Tibial artery (tissue), 4 donors: ENCODE measurements around the gene NPTXR.

Experiments
- DNase-seq, 2 donors: peaks; one replicate each; pipeline ENCODE4 v3.0.0-alpha.2; 2019
- H3K27ac ChIP-seq, 2 donors: fragments of 200-600 bp; sonication (generic) in 1 of 2; 1 replicate in 1 of 2; 2 replicates in 1 of 2; pipeline ENCODE4 v1.5.1; 2018 to 2019; ENCODE audit warnings: mild to moderate bottlenecking in 1 of 2
- H3K27me3 ChIP-seq, 2 donors: fragments of 200-600 bp; sonication (generic) in 1 of 2; one replicate each; pipeline versions ENCODE4 v1.5.1 to v1.6.0; 2016 to 2019
- H3K36me3 ChIP-seq, 3 donors: fragments of 200-600 bp; sonication (generic) in 2 of 3; one replicate each; pipeline ENCODE4 v1.5.1; 2016 to 2019; ENCODE audit warnings: mild to moderate bottlenecking in 2 of 3
- H3K4me1 ChIP-seq, 4 donors: fragments of 200-600 bp; sonication (generic) in 2 of 4; 1 replicate in 3 of 4; 2 replicates in 1 of 4; pipeline ENCODE4 v1.5.1; 2016 to 2019
- H3K4me3 ChIP-seq, 2 donors: fragments of 200-600 bp; sonication (generic) in 1 of 2; 1 replicate in 1 of 2; 2 replicates in 1 of 2; pipeline ENCODE4 v1.5.1; 2018 to 2019; ENCODE audit warnings: mild to moderate bottlenecking in 2 of 2
- H3K9me3 ChIP-seq, 3 donors: fragments of 200-600 bp; sonication (generic) in 1 of 3; one replicate each; pipeline ENCODE4 v1.5.1; 2016 to 2019
- intact Hi-C: fragments of 100-400 bp; cut with DNase I; formaldehyde crosslinking; loops from one replicate; pipeline ENCODE4 v1.15.0; 2023; ENCODE audit warnings: low total_unique reads
- TF ChIP-seq, protein P1 (sequence below), 2 experiments: fragments of 200-600 bp in 1 of 2; fragments of 450-650 bp in 1 of 2; IDR thresholded peaks; one replicate each; pipeline ENCODE4 v1.5.1; 2017 to 2019; ENCODE audit warnings: antibody characterized with exemption in 2 of 2, mild to moderate bottlenecking in 1 of 2, moderate library complexity in 1 of 2

The NPTXR gene

DNA sequence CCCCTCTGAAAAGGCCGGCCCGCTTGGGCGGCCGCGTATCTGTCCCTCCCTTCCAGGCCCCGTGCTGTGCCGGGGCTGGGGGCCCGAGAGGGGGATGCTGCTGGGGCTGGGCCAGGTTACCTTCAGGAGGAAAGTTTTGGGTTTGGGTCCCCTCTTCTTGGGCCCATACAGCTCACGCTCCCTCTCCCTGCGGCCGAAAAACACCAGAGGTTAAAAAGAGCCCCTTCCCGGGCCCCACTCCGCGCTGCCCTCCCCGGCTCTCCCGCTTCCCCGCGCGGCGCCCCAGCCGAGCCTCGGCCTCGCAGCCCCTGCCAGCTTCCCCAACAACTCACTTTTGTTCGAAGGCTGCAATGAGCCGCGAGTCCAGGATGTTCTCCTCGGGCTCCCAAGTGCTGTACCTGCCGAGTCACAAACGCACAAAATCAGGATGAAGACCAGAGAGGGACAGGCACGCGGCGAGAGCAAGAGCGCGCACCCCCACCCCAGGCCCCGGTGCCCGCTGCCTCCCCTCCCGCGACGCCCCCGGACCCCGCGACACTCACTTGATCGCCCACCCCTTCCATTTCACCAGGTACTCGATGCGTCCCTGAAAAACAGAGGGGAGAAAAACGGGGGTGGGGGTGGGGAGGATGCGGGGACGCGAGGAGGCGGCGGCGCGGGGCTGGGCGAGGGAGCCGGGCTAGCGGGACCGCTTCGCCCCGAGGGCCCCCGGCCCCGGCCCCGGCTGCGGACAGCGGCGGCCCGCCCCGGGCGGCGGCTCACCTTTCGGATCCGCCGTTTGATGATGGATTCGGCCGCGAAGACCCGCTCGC lies 27.7 kb upstream of the NPTXR start:
- Histone ChIP-seq H3K36me3 (peaks cover 22 to 31% (median 27%) of the 10 kb centered on the region in 3 donors), H3K4me3 (peak overlapping the region; percentile 70 to 93), H3K27ac (peak overlapping the region; percentile 95 to 98), H3K9me3 (no peaks in the 10 kb centered on the region), H3K27me3 (no peaks in the 10 kb centered on the region), H3K4me1 (peaks cover 10 to 53% (median 39%) of the 10 kb centered on the region in 4 donors)
- TF ChIP-seq, protein P1, sequence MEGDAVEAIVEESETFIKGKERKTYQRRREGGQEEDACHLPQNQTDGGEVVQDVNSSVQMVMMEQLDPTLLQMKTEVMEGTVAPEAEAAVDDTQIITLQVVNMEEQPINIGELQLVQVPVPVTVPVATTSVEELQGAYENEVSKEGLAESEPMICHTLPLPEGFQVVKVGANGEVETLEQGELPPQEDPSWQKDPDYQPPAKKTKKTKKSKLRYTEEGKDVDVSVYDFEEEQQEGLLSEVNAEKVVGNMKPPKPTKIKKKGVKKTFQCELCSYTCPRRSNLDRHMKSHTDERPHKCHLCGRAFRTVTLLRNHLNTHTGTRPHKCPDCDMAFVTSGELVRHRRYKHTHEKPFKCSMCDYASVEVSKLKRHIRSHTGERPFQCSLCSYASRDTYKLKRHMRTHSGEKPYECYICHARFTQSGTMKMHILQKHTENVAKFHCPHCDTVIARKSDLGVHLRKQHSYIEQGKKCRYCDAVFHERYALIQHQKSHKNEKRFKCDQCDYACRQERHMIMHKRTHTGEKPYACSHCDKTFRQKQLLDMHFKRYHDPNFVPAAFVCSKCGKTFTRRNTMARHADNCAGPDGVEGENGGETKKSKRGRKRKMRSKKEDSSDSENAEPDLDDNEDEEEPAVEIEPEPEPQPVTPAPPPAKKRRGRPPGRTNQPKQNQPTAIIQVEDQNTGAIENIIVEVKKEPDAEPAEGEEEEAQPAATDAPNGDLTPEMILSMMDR (IDR thresholded peaks at IDR 0.05) = no peak
- DNase-seq = peak in 1 of 2 donors; percentile 68
- intact Hi-C loops = loop anchor here (5.0 kb wide), 2 partner anchors 56 to 111 kb away; partner anchors contain the start of gene APOBEC3B

- Histone ChIP-seq H3K4me1 (peaks cover 10 to 60% (median 44%) of the 10 kb centered on the region in 4 donors), H3K27me3 (no peaks in the 10 kb centered on the region), H3K27ac (peak overlapping the region; percentile 95 to 98), H3K4me3 (peak overlapping the region; percentile 70 to 93), H3K9me3 (no peaks in the 10 kb centered on the region), H3K36me3 (peaks cover 28 to 38% (median 34%) of the 10 kb centered on the region in 3 donors)
- intact Hi-C loops = loop anchor here (5.0 kb wide), 2 partner anchors 56 to 111 kb away; partner anchors contain the start of gene APOBEC3B
- TF ChIP-seq, protein P1 (IDR thresholded peaks at IDR 0.05) = no peak
- peak in 1 of 2 donors; percentile 62 for DNase-seq
These were observed 27.0 kb upstream of the NPTXR start for GRCh38 chr22:38870791-38871359.

DNA sequence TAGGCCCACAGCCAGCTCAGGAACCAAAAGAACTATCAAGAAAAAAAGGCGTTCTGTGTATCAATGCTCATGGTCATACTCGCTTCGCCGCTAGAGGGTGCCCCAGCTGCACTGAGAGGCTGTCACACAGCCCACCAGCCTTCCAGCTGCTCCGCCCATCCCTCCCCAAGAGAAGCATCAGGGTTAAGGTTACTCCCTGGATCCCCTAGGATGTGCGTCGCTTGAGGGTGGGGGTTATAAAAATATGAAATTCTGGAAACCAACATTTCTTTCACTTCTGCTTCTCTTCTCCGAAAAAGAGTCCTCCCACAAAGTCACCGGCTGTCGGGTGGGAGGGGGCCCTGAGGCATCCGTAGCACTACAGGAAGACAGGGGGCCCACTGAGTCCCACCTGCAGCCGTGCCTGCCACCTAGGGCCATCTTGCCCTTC lies 26.5 kb upstream of the NPTXR start:
- Histone ChIP-seq H3K9me3 (no peaks in the 10 kb centered on the region), H3K4me3 (peak overlapping the region; percentile 70 to 93), H3K27me3 (no peaks in the 10 kb centered on the region), H3K4me1 (peaks cover 10 to 65% (median 49%) of the 10 kb centered on the region in 4 donors), H3K36me3 (peaks cover 32 to 43% (median 39%) of the 10 kb centered on the region in 3 donors), H3K27ac (peak overlapping the region; percentile 95 to 98)
- DNase-seq = peak; percentile 90 to 95
- intact Hi-C loops = loop anchor here (5.0 kb wide), 2 partner anchors 57 to 112 kb away; partner anchors contain the start of gene APOBEC3B
- TF ChIP-seq, protein P1 (IDR thresholded peaks at IDR 0.05) = peak; percentile 88 to 96

DNA sequence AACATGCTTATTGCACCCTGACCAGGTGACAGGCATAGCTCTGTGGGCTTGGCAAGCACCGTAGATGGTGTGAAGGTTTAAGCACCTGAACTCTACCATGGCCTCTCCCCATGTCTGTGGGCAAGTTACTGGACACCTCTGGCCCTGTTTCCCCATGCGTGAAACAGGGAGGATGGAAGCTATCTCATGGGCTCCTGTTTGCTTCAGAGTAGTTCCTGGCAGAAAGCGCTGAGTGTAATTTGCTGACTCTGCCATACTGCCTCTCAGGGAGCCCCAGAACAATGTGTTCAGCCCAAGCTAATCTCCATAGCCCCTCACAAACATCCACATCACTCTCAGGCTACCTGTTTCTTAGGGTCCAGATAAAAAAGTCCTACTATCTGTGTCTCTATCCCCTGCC lies 25.8 kb upstream of the NPTXR start:
- no peaks in the 10 kb centered on the region for H3K9me3 ChIP-seq
- H3K4me3 ChIP-seq = peak overlapping the region in 1 of 2 donors; percentile 70
- peaks cover 10 to 72% (median 56%) of the 10 kb centered on the region in 4 donors for H3K4me1 ChIP-seq
- TF ChIP-seq, protein P1 (IDR thresholded peaks at IDR 0.05) = no peak
- H3K27me3 ChIP-seq = no peaks in the 10 kb centered on the region
- DNase-seq = peak in 1 of 2 donors; percentile 44
- intact Hi-C loops = loop anchor here (5.0 kb wide), 4 partner anchors 58 to 253 kb away; partner anchors contain the start of gene APOBEC3B
- H3K36me3 ChIP-seq = peaks cover 32 to 48% (median 42%) of the 10 kb centered on the region in 3 donors
- H3K27ac ChIP-seq = peak overlapping the region; percentile 4 to 98

- H3K27me3 ChIP-seq = no peaks in the 10 kb centered on the region
- no peak overlapping the region for H3K27ac ChIP-seq
- H3K36me3 ChIP-seq = peaks cover 32 to 48% (median 42%) of the 10 kb centered on the region in 3 donors
- H3K4me3 ChIP-seq = no peak overlapping the region
- TF ChIP-seq, protein P1 (IDR thresholded peaks at IDR 0.05) = peak; percentile 84 to 95
- H3K4me1 ChIP-seq = peaks cover 10 to 79% (median 61%) of the 10 kb centered on the region in 4 donors
- no peaks in the 10 kb centered on the region for H3K9me3 ChIP-seq
- intact Hi-C loops = loop anchor here (5.0 kb wide), 2 partner anchors 133 to 253 kb away; no protein-coding TSS in a partner anchor
- DNase-seq = peak; percentile 73 to 86
These were observed 25.1 kb upstream of the NPTXR start for GRCh38 chr22:38868886-38869381.
